ENCODE results near the gene ENGASE.
"Not testable (repeated sequence)": the region's sequence is repeated elsewhere in the genome, so short reads cannot be mapped to it uniquely, and the experiment has no call there.

The ENGASE gene, protein sequence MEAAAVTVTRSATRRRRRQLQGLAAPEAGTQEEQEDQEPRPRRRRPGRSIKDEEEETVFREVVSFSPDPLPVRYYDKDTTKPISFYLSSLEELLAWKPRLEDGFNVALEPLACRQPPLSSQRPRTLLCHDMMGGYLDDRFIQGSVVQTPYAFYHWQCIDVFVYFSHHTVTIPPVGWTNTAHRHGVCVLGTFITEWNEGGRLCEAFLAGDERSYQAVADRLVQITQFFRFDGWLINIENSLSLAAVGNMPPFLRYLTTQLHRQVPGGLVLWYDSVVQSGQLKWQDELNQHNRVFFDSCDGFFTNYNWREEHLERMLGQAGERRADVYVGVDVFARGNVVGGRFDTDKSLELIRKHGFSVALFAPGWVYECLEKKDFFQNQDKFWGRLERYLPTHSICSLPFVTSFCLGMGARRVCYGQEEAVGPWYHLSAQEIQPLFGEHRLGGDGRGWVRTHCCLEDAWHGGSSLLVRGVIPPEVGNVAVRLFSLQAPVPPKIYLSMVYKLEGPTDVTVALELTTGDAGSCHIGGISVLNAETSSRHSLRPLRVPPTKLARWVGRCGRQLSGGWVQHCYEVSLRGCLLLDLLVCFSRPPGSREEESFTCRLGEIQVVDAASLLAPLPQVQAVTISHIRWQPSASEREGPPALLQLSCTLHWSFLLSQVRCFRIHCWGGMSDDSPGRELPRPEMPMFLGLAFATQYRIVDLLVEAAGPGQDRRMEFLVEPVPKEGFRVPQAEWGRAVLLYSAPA

GRCh38 chr17:79074649-79075445, at the start of gene ENGASE:
Gene ENGASE, plus strand, starts transcription at chr17:79074824. Its CDS starts 121 bp downstream, at chr17:79074945.
- peak; percentile 91 for DNase-seq

- no peak for DNase-seq
These were observed 49.5 kb upstream of the ENGASE start for GRCh38 chr17:79024901-79025737.

DNA sequence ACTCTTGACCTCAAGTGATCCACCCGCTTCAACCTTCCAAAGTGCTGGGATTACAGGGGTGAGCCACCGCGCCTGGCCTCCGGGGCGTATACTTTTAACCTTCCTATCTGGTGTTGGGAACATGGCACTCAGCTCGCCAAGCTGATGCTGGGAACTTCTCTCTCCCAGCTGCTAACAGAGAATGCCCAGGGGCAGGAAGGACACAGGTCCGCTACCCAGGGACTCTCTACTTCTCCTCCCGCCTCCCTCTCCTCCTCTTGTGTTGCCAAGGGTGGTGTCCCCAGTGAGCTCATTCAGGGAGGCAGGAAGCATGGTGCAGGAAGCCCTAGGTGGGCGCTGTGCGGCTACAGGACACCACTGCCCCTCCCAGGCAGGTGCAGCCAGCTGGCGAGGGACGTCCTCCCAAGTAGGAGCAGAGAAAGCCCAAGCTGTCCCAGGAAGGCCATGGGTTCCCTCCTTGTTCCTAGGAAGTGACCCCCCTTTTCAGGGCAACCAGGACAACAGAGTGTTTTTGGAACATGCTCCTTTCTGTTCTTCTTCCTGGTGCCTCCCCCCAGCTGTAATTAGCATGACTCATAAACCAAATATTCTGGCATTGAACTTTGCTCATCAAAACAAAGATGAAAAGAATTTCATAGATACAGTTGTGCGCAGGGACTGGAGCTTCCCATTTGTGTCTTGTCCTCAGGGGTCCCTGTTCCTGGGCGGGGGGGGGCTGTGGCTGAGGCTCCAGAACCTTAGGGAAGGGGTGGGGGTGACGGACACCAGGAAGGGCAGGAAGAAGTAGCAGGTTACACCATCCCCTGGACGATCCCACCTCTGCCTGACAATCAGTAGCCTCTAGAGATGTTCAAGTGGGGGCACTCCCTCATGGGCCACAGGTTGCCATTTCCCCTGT, 48.0 kb upstream of the ENGASE start:
- DNase-seq = no peak

- DNase-seq = no peak
These were observed 47.2 kb upstream of the ENGASE start for GRCh38 chr17:79027274-79027924.

DNA sequence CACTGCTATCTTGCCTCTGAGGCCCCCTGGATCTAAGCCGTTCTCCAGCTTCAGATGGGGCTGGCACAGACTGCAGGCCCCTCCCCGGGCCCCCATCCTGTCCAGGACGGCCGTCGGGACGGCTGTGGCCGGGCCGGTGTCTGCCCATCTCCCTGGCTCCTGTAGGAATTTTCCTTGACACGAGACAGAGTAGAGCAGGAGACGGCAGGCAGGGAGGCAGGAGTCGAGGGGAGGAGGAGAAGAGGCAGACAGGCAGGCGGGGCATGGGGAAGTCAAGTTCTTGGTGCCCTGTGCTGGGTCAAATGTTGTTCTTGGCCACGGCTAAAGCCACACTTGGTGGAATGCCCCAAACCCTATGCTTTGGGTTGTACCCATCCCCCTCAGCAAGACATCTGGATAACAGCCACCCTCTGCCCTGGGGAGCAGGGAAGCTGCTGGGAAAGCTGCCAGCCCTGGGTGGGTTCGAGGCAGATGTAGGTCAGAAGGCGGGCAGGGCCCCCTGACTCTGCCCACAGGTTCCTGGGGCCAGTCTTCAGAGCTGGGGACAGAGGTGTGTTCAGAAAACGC, 46.6 kb upstream of the ENGASE start:
- no peak for DNase-seq

DNA sequence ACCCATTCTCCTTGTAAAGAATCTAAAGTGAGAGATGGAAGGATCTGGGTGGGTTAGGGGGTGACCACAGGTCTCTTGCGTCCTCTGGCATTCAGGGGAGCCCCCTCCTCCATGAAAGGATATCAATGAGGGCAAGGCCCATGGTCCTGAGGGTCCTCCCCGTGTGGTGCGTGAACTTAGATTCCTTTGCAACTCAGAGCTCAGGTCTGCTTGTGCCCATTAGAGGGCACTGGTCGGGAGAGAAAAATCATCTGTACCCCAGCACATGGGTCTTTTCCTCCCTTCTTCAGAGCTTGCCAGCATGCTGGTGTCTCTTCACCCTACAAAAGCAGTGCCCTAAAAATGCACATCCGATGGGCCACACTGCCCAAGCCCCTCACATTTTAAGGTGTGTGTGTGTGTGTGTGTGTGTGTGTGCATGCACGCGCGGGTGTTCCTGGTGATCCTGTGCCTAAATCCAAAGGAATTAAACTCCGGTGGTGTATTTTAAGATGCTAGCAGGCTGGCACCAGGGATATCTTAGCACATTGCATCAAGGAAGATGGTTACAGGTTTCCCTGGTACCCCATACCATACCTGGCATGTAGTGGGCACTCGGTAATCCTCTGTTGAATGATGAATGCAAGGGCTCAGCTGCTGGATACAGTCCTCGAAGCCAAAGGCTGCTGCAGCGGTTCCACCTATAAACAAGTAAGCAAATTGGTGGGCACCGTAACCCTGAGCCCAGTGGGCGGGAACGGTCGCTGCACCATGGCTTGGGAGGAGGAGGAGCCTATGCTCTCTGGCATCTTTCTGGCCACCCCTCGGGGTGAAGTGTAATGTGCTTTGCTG, 45.9 kb upstream of the ENGASE start:
- DNase-seq = no peak

- DNase-seq = no peak
These were observed 45.2 kb upstream of the ENGASE start for GRCh38 chr17:79029327-79030009.

DNA sequence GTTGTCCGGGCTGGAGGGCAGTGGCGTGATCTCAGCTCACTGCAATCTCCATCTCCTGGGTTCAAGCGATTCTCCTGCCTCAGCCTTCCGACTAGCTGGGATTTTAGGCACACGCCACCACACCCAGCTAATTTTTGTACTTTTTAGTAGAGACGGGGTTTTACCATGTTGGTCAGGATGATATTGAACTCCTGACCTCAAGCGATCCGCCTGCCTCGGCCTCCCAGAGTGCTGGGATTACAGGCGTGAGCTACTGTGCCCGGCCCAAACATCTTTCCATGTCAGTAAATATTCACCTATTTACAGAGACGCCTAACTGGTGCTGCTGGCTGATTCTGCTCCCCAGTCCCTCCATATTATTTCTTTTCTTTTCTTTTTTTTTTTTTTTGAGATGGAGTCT, 44.0 kb upstream of the ENGASE start:
- DNase-seq = not testable (repeated sequence)

DNA sequence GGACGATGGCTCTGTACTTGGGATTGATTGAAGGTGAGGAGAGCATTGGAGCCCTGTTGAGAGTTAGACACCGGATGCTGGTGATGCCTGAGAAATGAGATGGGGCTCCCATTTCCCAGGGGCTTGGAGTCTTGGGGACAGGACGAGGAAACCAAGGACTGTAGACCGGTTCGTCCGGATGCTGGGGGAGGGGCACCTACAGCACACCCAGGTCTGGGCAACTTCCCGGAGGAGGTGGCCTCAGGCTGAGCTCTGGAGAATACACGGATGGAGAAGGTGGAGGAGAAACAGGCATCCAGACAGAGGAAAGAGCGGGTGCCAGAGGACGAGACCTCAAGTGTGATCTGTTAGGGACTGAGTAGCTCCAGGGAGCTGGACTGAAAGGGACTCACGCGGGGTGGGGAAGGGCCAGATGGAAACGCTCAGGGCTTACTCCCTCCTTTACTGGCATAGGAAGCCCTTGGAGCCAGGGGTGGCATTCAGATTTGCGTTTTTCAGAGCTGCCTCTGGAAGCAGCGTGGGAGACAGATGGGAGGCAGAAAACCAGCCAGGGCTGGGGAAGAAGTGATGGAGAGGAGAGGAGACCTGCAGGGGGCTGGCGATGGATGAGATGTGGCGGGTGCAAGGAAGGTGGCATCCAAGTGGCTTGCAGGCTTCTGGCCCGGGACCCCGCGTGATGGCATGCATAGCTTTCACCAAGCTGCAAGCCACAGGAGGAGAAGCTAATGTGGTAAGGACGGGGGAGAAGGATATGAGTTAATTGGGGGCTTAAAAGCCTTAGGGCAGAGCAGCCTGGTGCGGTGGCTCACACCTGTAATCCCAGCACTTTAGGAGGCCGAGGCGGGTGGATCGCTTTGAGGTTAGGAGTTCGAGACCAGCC, 42.4 kb upstream of the ENGASE start:
- DNase-seq = no peak

- DNase-seq = no peak
These were observed 41.5 kb upstream of the ENGASE start for GRCh38 chr17:79033046-79033616.

GRCh38 chr17:79033741-79034501, 40.7 kb upstream of the ENGASE start:
- DNase-seq = peak; percentile 88

GRCh38 chr17:79034931-79035485, 39.6 kb upstream of the ENGASE start:
- DNase-seq = no peak

DNA sequence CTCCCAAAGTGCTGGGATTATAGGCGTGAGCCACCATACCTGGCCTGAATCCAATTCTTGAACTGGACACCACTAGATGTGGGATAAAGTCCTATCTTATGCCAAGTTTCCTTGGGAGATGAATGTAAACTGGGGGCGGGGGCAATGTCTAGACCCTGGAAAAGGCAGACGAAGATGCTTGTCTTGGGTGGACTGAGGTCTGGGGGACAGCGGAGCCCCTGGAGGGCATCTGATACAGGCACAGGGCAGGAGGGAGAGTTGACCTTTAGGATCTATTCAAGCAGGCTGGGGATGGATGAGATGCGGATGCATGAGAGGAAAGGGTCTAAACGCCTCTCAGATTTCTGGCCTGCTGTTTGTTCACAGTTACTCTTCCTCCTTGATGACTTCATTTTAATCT, 38.9 kb upstream of the ENGASE start:
- DNase-seq = no peak

DNA sequence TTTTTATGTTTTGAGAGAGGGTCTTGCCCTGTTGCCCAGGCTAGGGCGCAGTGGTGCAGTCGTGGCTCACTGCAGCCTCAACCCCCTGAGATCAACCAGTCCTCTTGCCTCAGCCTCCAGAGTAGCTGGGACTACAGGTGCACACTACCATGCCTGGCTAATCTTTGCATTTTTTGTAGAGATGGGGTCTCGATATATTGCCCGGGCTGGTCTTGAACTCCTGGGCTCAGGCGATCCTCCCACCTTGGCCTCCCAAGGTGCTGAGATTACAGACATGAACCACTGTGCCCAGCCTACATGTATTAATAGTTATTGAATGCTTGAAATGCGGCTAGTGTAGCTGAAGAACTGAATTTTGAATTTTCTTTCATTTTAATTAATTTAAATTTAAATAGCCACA, 38.4 kb upstream of the ENGASE start:
- DNase-seq = no peak

- no peak for DNase-seq
These were observed 38.0 kb upstream of the ENGASE start for GRCh38 chr17:79036596-79036995.

DNA sequence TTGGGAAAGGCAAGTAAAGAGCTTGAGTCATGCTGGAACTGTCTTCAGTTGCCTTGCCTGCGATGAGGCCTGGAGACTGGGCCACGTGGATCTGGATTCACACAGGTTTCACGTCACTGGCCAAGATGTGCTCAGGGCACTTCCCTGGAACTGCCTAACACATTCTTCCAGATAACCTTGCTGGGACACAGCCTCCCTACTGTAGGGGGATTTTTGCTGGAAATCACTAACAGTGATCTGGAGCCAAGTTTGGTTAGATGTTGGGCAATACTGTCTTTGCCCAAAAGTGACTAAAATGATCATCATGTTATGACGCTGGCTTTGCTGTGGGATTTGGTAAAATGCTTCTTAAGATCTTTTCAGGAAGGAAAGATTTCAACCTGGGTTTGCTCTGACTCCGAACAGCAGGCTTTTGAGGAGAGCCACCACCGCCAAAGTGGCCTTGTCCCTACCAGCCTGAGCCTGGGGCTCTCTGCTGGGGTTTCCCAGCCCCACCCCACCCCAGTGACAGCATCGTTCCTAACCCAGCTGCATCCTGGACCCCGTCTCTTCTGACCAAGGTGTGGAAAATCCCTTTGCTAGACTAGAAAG, 36.0 kb upstream of the ENGASE start:
- DNase-seq = no peak
